Calu3 (cell line): ENCODE measurements around the gene LLGL1. TPM values are rescaled to one million over a fixed set of nuclear protein-coding genes. Genes with fewer than 3 reads are reported as not detected.
A peak's percentile ranks its signal among the peaks of the same experiment; 100 is the strongest.

ENCODE experiments used
- BruUV-seq: library from RNA; stranded (reverse); fragments of 400-500 nt; replicated peaks from 2 replicates; lab custom pipeline; 2021; lab: Mats Ljungman, UMichigan
- CTCF ChIA-PET: fragments of 300-600 bp; sonication (Branson Sonifier 250); formaldehyde crosslinking; loops from one replicate; lab custom pipeline; 2022; ENCODE audit warnings: antibody characterized with exemption; lab: Charles Lee
- DNase-seq: peaks from one replicate; pipeline ENCODE4 v3.0.0; 2022
- H3K27ac Mint-ChIP-seq: one replicate; pipeline ENCODE4 v1.8.0; 2022; ENCODE audit warnings: mixed read lengths; ENCODE audit not compliant: unreplicated experiment
- H3K27me3 Mint-ChIP-seq: one replicate; pipeline ENCODE4 v1.8.0; 2022; ENCODE audit warnings: mixed read lengths; ENCODE audit not compliant: unreplicated experiment
- H3K36me3 Mint-ChIP-seq: one replicate; pipeline ENCODE4 v1.8.0; 2022; ENCODE audit warnings: mild to moderate bottlenecking, moderate library complexity, mixed read lengths; ENCODE audit not compliant: insufficient read depth, unreplicated experiment
- H3K4me1 Mint-ChIP-seq: one replicate; pipeline ENCODE4 v1.8.0; 2022; ENCODE audit warnings: mild to moderate bottlenecking, low read depth, mixed read lengths; ENCODE audit not compliant: unreplicated experiment
- H3K4me3 Mint-ChIP-seq: one replicate; pipeline ENCODE4 v1.8.0; 2022; ENCODE audit warnings: mild to moderate bottlenecking, low read depth, moderate library complexity, mixed read lengths; ENCODE audit not compliant: unreplicated experiment
- H3K9me3 Mint-ChIP-seq: one replicate; pipeline ENCODE4 v1.8.0; 2022; ENCODE audit warnings: low read depth, mixed read lengths; ENCODE audit not compliant: unreplicated experiment
- intact Hi-C: fragments of 100-400 bp; cut with micrococcal nuclease; formaldehyde crosslinking; loops from one replicate; pipeline ENCODE4 v1.10.0; 2022; ENCODE audit not compliant: unreplicated experiment
- total RNA-seq: library from RNA; stranded (reverse); gene quantifications from 2 replicates; pipeline ENCODE4 v1.2.3, GENCODE V29; 2022
- TF ChIP-seq, protein P1 (sequence below): fragments of 200-600 bp; IDR thresholded peaks from one replicate; pipeline ENCODE4 v1.8.0; 2022; ENCODE audit warnings: antibody characterized with exemption; ENCODE audit not compliant: unreplicated experiment

The LLGL1 gene
- total RNA-seq, 1 experiment from 2014 or later: 10.0 TPM

DNA sequence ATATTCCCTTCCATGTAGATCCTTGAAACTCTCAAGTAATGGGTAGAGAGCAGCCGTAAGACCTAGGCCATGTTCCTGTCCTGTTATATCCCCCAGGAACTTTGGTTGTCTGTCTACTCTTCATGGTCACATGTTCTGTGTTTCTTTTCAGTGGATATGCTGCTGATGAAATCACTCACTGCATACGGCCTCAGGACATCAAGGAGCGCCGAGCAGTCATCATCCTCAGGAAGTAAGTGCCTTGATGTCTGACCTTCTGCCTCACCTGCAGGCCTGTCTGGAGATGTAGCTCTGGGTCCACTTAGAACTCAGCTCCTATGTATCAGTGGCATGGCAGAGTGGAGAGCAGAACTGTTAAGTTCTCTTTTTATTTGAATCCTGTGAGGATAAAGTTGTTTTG, 30.6 kb upstream of the LLGL1 start:
- Mint-ChIP-seq H3K4me3 (no peak overlapping the region), H3K36me3 (peaks cover 12% of the 10 kb centered on the region), H3K27me3 (no peaks in the 10 kb centered on the region), H3K9me3 (no peaks in the 10 kb centered on the region), H3K4me1 (no peaks in the 10 kb centered on the region), H3K27ac (no peak overlapping the region)
- CTCF ChIA-PET: no interaction called here
- no TSS peak for BruUV-seq
- intact Hi-C loops: no loop called here
- DNase-seq: no peak
- TF ChIP-seq, protein P1, sequence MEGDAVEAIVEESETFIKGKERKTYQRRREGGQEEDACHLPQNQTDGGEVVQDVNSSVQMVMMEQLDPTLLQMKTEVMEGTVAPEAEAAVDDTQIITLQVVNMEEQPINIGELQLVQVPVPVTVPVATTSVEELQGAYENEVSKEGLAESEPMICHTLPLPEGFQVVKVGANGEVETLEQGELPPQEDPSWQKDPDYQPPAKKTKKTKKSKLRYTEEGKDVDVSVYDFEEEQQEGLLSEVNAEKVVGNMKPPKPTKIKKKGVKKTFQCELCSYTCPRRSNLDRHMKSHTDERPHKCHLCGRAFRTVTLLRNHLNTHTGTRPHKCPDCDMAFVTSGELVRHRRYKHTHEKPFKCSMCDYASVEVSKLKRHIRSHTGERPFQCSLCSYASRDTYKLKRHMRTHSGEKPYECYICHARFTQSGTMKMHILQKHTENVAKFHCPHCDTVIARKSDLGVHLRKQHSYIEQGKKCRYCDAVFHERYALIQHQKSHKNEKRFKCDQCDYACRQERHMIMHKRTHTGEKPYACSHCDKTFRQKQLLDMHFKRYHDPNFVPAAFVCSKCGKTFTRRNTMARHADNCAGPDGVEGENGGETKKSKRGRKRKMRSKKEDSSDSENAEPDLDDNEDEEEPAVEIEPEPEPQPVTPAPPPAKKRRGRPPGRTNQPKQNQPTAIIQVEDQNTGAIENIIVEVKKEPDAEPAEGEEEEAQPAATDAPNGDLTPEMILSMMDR: no peak

DNA sequence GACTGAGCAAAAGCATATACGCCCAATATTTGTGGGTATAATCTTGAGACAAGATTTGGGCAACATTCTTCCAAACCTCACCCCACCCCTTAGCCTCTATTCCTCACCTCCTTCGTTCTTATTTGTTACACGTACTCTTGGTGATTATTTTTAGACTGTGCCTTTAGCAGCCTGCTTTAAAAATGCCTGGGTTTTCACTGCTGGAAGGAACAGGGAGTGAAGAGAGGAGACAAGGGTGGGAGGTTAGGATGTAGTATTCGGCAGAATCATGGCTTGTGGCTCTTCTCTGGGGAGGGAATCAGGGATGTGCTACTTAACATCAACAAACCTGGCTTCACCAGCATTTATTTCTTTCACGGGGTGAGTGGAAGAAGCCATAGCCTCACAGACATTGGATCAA, 30.2 kb upstream of the LLGL1 start:
- Mint-ChIP-seq H3K4me3 (no peak overlapping the region), H3K27me3 (no peaks in the 10 kb centered on the region), H3K27ac (no peak overlapping the region), H3K36me3 (peaks cover 12% of the 10 kb centered on the region), H3K4me1 (no peaks in the 10 kb centered on the region), H3K9me3 (no peaks in the 10 kb centered on the region)
- TF ChIP-seq, protein P1: no peak
- intact Hi-C loops: no loop called here
- DNase-seq: no peak
- CTCF ChIA-PET: no interaction called here
- TSS peak; percentile 13 for BruUV-seq

DNA sequence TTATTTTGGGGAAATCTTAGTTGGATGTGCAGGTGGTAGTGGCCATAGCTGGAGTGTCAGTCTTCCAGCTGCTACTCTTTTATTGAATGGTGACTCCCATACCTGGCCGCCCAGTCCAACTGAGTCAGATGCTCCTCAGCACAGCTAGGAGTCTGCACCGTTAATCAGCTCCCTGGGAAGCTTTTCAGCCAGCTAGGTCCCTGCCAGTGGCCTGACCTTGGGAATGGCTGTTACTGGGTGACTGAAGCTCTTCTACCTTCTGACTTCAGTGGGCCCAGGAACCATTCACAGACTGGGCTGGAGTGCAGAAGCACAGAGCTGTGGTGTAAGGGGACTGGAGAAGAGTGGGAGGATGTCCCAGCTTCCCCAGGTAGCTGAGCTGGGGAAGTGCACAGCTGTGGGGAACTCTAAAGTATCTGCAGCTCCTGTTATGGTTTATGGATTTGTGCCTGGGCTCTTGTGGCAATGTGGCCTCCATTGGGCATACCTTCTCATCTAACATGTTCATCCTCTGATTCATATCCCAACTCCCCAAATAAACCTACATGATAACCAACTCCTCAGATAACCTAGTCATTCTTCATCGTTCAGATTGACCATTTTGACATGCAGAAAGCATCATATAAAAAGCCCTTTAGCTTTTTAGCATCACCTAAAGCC, 27.8 kb upstream of the LLGL1 start:
- Mint-ChIP-seq H3K27ac (no peak overlapping the region), H3K9me3 (no peaks in the 10 kb centered on the region), H3K4me1 (no peaks in the 10 kb centered on the region), H3K4me3 (no peak overlapping the region), H3K36me3 (peaks cover 12% of the 10 kb centered on the region), H3K27me3 (no peaks in the 10 kb centered on the region)
- DNase-seq: no peak
- CTCF ChIA-PET: no interaction called here
- BruUV-seq: no TSS peak
- intact Hi-C loops: no loop called here
- TF ChIP-seq, protein P1: no peak

DNA sequence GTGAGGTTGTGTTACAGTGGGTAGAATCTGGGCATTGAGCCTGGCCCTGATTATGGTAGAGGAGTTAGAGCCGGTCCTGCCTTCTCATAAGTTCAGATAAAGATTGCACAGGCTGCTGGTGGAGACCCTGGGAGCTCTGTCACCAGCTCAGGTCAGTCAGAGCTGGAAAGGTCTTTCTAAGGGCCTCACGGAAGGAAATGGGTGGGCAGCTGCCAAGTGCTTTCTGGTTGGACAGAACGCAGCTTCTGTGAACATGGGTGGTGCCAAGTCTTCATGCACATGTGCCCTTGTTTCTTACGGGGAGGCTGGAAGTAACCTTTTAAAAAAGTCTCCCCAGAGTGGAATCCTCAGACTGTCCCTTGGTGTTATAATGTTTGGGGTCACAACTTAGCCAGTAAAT, 26.9 kb upstream of the LLGL1 start:
- Mint-ChIP-seq H3K4me1 (no peaks in the 10 kb centered on the region), H3K9me3 (no peaks in the 10 kb centered on the region), H3K4me3 (no peak overlapping the region), H3K36me3 (peaks cover 12% of the 10 kb centered on the region), H3K27ac (no peak overlapping the region), H3K27me3 (no peaks in the 10 kb centered on the region)
- CTCF ChIA-PET: no interaction called here
- no peak for DNase-seq
- TF ChIP-seq, protein P1: no peak
- intact Hi-C loops: no loop called here
- no TSS peak for BruUV-seq
